HUES6 (cell line): ENCODE results near the gene BBLN.

Source experiments
- H3K27ac ChIP-seq: 2 replicates; pipeline ENCODE4 v1.7.0; 2013; ENCODE audit warnings: low read depth, mild to moderate bottlenecking, low read length, inconsistent platforms
- H3K27me3 ChIP-seq: 2 replicates; pipeline ENCODE4 v1.6.1; 2013; ENCODE audit warnings: low read length; ENCODE audit not compliant: control insufficient read depth, insufficient read depth
- H3K36me3 ChIP-seq: 2 replicates; pipeline ENCODE4 v1.6.1; 2013; ENCODE audit warnings: low read length; ENCODE audit not compliant: control insufficient read depth, insufficient read depth
- H3K4me1 ChIP-seq: 2 replicates; pipeline ENCODE4 v1.6.1; 2013; ENCODE audit warnings: low read length; ENCODE audit not compliant: control insufficient read depth, insufficient read depth
- H3K4me3 ChIP-seq: 2 replicates; pipeline ENCODE4 v1.5.1; 2013; ENCODE audit warnings: low read depth, low read length
- H3K9ac ChIP-seq: one replicate; pipeline ENCODE4 v1.6.1; 2013; ENCODE audit warnings: mild to moderate bottlenecking, low read length
- H3K9me3 ChIP-seq: 2 replicates; pipeline ENCODE4 v1.6.1; 2013; ENCODE audit warnings: low read depth, low read length; ENCODE audit not compliant: control insufficient read depth, insufficient read depth

The BBLN gene

DNA sequence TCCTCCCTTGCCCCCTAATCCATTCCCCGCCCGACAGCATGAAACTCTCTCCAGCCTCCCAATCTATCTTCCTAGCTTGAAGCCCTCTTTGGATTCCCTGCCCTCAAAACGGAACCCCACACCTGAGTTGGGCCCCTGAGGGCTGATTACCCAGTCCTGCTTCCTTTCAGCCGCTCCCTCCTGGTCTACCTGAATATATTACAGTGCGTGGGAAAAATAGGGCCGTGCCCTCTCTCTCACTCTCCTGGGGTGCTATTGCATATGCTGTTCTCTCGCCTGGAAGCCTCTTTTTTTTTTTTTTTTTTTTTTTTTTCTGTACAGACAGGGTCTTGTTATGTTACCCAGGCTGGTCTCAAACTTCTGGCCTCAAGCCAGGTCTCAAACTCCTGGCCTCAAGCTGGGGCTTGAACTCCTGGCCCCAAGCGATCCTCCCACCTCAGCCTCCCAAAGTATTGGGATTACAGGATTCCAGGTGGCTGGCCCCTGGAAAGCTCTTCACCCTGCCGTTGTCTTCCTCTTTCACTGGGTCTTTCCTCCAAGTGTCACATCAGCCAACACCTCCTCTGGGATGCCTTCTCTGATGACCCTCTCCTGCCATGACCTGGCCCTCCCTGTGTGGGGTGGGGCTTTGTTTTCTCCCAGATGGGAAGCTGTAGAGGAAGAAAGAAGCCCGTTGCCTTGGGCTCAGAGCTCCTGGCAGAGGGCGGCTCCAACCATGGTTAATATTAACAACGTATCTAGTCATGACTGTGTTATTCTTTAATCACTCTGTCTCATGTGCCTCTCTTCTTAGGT lies 51.3 kb downstream of the BBLN start:
- Histone ChIP-seq H3K9me3 (no peaks in the 10 kb centered on the region), H3K4me1 (peaks cover 10% of the 10 kb centered on the region; the same call in 1 of the 2 replicates), H3K4me3 (no peak overlapping the region), H3K36me3 (peaks cover 5% of the 10 kb centered on the region), H3K27ac (no peak overlapping the region), H3K27me3 (no peaks in the 10 kb centered on the region), H3K9ac (no peak overlapping the region)

DNA sequence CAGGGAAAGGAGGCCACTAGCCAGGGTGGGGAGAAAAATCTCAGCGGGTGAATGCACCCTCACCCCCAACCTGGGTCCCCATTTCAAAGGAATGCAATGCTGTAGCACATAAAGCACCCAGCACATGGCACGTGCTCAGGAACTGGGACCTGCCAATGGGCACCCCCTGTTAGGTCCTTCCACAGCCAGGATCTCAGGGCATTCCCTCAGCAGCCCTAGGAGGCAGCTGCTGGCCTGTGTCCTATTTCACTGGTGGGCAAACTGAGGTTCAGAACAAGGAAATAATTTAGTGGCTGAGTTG lies 51.9 kb downstream of the BBLN start:
- Histone ChIP-seq H3K4me3 (no peak overlapping the region), H3K27ac (no peak overlapping the region), H3K9me3 (no peaks in the 10 kb centered on the region), H3K4me1 (peaks cover 10% of the 10 kb centered on the region; the same call in 1 of the 2 replicates), H3K9ac (no peak overlapping the region), H3K27me3 (no peaks in the 10 kb centered on the region), H3K36me3 (peaks cover 5% of the 10 kb centered on the region)
